GM21786 (cell line): ENCODE measurements around the gene RGS14.
"Not testable (repeated sequence)": the region's sequence is repeated elsewhere in the genome, so short reads cannot be mapped to it uniquely, and the experiment has no call there.

ENCODE experiments used
- ATAC-seq: cut with Tn5 transposase; IDR thresholded peaks from one replicate; pipeline ENCODE4 v1.9.1; 2021; ENCODE audit not compliant: unreplicated experiment

The RGS14 gene

DNA sequence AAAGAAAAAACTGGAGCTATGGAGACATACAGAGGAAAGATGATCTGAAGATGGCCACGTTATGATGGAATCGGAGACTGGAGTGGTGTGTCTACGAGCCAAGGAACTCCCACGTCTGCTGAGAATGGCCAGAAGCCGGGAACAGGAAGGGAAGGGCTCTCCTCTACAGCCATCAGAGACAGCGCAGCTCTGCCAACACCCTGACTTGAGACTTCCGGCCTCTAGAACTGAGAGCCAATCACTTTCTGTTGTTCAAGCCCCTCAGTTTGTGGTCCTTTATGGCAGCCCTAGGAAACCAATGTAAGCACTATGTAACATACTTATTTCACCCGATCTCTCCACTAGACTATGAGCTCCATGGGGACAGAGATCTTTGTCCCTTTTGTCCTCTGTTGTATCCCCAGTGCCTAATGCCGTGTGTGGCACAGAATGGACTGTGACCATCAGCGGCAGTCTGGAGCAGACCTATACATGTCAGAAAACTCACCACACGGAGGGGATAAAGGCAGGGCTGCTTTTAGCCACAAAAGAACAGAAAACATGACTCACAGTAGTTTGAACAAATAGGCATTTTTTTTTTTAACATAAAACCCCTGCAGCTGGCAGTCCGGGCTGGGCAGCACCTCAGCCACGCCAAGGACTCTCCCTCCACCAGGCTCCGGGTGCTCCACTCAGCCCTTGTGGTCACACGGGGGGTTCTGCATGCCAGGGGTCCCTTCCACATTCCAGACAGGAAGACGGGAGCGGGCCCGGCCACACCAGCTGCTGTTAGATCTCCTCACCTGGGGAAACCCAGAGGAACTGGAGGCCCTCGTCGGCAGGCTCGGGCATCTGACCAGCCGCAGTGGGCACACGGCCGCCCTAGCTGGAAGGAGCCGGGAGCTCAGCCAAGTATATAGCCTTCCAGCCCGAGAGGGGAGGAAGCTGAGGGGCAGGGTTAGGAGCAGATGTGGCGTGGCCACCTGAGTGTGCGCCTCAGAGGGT, 29.9 kb upstream of the RGS14 start:
- no peak for ATAC-seq

DNA sequence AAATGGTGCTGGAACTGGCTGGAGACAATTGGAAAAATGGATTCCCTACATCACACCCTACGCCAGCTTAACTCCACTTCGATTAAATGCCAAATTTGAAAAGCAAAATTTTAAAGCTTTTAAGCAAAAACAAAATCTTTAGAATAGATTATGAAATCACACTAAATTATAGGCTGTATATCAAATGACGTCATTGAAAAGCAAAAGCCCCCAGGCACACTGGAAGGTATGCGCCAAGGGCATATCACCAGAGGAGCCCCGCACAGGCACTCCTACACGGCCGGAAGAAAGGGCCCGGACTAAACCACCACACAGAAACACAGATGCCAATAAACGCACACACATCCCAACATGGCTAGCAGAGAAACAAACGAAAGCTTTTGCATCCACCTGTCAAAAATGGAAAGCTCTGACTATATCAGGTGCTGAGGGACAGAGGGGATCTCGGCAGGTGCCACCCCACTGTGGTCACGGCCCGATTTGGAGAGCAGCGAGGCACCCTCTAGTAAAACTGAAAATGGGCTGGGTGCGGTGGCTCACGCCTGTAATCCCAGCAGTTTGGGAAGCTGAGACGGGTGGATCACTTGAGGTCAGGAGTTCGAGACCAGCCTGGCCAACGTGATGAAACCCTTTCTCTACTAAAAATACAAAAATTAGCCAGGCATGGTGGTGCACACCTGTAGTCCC, 29.0 kb upstream of the RGS14 start:
- no peak for ATAC-seq

- ATAC-seq: no peak
Measured at GRCh38 chr5:177329883-177330282, 27.8 kb upstream of the RGS14 start.

- no peak for ATAC-seq
Measured at GRCh38 chr5:177330991-177331842, 26.5 kb upstream of the RGS14 start.

- ATAC-seq: no peak
Measured at GRCh38 chr5:177332031-177332895, 25.5 kb upstream of the RGS14 start.

DNA sequence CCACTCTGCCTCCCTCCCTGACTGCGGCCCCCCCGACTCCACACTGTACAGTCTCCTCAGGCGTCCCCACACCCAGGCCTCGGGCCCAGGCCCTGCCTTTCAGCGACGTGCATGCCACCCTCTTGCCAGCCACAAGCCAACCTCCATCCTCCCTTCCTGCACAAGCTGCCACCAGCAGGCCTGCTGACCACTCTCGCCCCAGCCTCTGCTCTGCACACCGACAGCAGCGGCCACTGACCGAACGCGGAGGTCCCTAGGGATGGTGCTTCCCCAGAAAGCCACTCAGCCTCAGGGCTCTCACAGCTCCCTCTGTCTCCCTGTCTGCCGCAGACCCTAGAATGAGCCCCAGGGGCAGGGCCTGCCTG, 24.8 kb upstream of the RGS14 start:
- ATAC-seq: no peak

DNA sequence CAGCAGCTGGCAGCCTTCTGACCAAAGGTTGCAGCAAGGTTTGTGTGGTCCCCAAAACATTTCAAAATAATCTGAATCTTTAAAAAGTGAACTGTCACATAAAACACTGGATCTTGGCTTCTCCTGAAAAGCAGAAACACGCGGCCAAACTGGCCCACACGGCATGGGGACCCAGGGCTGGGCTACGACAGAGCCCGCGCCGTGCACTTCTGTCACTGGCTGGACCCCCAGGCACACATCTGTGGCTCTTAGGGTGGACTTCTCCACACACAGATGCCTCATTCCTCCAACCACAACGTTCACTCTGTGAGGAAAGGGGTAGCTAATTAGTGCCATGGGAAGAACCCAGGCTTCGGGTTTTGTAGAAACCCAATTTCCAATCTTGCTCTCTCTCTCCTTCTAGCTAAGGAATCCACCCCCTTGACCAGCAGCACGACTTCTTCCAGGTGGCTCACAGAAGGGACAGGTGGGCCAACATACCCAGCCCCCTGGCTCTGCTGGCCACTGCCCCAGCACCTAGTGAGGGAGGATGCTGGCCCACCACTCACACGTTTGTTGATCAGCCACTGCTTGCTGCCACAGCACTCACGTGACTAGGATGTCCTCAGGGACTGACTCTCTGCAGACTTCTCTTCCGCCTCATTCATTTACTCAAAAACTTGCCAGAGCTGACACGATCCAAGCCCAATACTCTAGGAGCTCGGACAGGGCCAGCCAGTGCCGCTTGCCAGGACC, 24.1 kb upstream of the RGS14 start:
- ATAC-seq: no peak

DNA sequence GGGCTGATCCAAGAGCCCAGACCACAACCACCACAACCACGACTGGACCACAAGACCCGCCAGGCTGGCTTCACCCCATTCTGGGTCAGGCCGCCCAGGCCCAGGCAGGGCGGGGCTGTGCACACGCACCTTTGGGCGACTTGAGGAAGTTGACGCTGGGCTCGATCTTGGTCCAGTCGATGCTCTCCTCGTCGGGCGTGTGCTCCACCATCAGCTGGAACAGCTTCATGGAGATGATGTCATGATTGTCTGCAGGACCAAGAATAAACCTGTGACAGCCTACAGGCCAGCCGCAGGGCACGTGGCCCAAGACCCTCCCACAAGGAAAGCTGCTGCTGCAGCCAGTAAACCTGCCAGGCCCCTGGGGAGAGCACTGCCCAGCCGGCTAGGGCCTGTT, 23.6 kb upstream of the RGS14 start:
- ATAC-seq: no peak

GRCh38 chr5:177334781-177335700, 22.7 kb upstream of the RGS14 start:
- ATAC-seq: no peak

- ATAC-seq: no peak
Measured at GRCh38 chr5:177335701-177336065, 22.0 kb upstream of the RGS14 start.

DNA sequence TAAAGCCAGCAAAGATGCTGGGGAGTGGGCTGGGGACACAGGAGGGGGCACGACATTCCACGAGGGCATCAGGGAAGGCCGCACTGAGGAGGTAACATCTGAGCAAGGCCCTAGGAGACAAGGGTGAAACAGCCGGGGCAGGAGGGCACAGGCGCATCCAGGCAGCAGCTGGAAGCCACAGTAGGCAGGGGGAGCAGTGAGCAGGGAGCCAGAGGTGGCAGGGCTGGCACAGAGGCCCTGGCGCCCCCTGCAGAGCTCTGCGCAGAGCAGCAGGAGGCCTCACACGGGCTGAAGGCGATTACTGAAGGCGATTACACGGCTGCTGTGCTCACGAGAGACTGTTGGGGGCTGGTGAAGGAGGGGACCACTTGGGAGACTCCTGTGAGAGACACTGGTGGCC, 21.6 kb upstream of the RGS14 start:
- ATAC-seq: no peak

GRCh38 chr5:177336603-177337494, 20.9 kb upstream of the RGS14 start:
- no peak for ATAC-seq

DNA sequence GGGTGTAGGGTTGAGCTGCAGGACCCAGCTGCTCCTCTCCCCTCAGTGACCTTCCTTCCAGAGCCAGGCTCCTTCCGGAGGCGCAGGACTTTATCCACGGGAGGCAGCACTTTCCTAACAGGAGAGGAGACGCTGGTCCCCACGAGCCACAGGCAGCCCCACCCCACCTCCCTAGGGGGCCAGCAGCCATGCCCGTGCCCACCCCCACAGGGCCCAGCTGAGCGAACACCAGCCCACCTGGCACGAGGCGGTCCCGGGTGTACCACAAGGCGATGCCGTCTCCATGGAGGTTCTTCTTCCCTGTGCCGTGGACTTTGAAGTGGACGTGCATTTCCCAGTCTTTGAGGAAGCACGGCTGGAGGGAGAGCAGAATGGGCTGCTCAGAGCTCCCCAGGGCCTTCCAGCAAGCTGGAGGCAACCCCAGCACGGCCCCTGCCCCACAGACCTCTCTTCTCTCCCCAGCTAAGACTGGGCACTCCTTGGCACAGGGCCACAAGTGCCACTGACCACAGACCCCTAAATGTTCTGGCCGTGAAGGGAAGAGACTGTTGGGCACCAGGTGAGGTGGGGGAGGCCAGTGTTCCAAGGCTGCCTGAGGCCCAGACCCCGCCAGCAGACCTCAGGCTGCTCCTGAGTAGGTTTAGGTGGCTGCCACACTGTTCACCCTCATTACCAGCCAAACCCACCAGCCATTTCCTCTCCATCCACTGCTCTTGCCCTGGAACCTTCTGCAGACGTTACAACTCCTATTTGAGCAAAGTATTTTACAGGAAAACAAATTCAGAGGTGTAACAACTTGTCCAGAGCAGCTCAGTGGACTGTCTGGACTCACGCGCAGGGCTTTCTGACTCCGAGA, 19.2 kb upstream of the RGS14 start:
- no peak for ATAC-seq

DNA sequence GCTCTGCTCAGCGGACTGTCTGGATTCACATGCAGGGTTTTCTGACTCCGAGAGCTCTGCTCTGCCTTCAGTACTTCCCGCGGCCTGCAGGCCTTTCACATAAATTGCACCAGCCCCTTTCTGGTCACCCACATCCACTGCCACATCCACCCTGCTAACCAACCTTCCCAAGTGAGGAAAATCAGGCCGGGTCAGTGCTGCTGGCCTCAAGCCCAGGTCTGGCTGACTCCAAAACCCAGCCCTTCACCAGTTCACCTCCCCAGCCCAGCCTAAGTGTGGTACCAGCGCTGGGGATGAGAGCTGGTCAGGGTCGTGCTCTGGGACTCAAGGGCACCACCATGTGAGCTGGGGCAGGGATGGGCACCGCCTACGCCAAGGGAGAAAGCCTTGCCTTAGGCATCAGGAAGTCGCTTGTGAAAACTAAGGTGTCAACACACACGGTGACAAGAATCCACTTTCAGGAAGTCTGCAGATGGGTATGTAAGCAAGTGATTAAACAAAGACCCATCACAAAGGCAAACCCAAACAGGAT, 18.6 kb upstream of the RGS14 start:
- ATAC-seq: no peak

- not testable (repeated sequence) for ATAC-seq
Measured at GRCh38 chr5:177343000-177343399, 14.7 kb upstream of the RGS14 start.

DNA sequence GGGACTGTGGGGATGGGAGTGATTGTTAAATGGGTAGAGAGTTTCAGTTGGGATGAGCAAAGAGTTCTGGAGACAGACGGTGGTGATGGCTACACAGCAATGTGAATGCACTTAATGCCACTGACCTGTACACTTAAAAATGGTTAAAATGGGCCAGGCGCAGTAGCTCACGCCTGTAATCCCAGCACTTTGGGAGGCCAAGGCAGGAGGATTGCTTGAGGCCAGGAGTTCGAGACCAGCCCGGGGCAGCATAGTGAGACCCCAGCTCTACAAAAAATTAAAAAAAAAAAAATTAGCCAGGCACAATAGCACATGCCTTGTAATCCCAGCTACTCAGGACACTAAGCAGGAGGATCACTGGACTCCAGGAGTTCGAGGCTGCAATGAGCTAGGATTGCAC, 13.9 kb upstream of the RGS14 start:
- ATAC-seq: no peak

GRCh38 chr5:177344891-177345290, 12.8 kb upstream of the RGS14 start:
- no peak for ATAC-seq
